ENCODE data around the gene RDX.

The RDX gene

GRCh38 chr11:110169738-110170137 lies 126.7 kb downstream of the RDX start:
- no peak for DNase-seq

- no peak for DNase-seq
Measured at GRCh38 chr11:110168033-110168803, 128.2 kb downstream of the RDX start.

GRCh38 chr11:110165039-110165925 lies 131.1 kb downstream of the RDX start:
- no peak for DNase-seq

- DNase-seq, result no peak
Measured at GRCh38 chr11:110162216-110162615, 134.2 kb downstream of the RDX start.

- no peak for DNase-seq
Measured at GRCh38 chr11:110161061-110161460, 135.4 kb downstream of the RDX start.

GRCh38 chr11:110160437-110160836 lies 136.0 kb downstream of the RDX start:
- DNase-seq, result no peak

GRCh38 chr11:110160016-110160415 lies 136.4 kb downstream of the RDX start:
- DNase-seq, result no peak

- DNase-seq, result no peak
Measured at GRCh38 chr11:110159476-110159875, 136.9 kb downstream of the RDX start.

- DNase-seq, result no peak
Measured at GRCh38 chr11:110158317-110159200, 137.9 kb downstream of the RDX start.

GRCh38 chr11:110156503-110156902 lies 139.9 kb downstream of the RDX start:
- DNase-seq, result no peak

- no peak for DNase-seq
Measured at GRCh38 chr11:110153474-110153873, 142.9 kb downstream of the RDX start.

GRCh38 chr11:110152199-110152598 lies 144.2 kb downstream of the RDX start:
- no peak for DNase-seq

GRCh38 chr11:110148775-110149744 lies 147.4 kb downstream of the RDX start:
- no peak for DNase-seq

GRCh38 chr11:110147962-110148709 lies 148.3 kb downstream of the RDX start:
- no peak for DNase-seq

- no peak for DNase-seq
Measured at GRCh38 chr11:110141812-110142211, 154.6 kb downstream of the RDX start.

- peak in 1 of 2 experiments; percentile 24 for DNase-seq
Measured at GRCh38 chr11:110134110-110134509, 162.3 kb downstream of the RDX start.

GRCh38 chr11:110133160-110133559 lies 163.3 kb downstream of the RDX start:
- no peak for DNase-seq

- peak; percentile 43 to 51 for DNase-seq
Measured at GRCh38 chr11:110131386-110132123, 164.9 kb downstream of the RDX start.

- peak; percentile 99 for DNase-seq
Measured at GRCh38 chr11:110130642-110131238, 165.7 kb downstream of the RDX start.

- no peak for DNase-seq
Measured at GRCh38 chr11:110128161-110128560, 168.3 kb downstream of the RDX start.
